Thyroid gland (tissue), 4 donors: ENCODE results near the gene FGD6. TPM values are rescaled to one million over a fixed set of nuclear protein-coding genes. Genes with fewer than 3 reads are reported as not detected.

ENCODE experiments used
- DNase-seq, 2 donors: peaks; one replicate each; pipeline ENCODE4 v3.0.0-alpha.2; 2019
- H3K27ac ChIP-seq, 3 donors: fragments of 200-600 bp; sonication (generic); 1 replicate in 2 of 3; 2 replicates in 1 of 3; pipeline ENCODE4 v1.5.1; 2016 to 2019; ENCODE audit warnings: mild to moderate bottlenecking in 1 of 3, moderate library complexity in 1 of 3
- H3K27me3 ChIP-seq: fragments of 200-600 bp; sonication (generic); one replicate; pipeline ENCODE4 v1.5.1; 2019
- H3K36me3 ChIP-seq, 2 donors: fragments of 200-600 bp; sonication (generic); one replicate each; pipeline ENCODE4 v1.5.1; 2016 to 2019
- H3K4me1 ChIP-seq, 2 donors: fragments of 200-600 bp; sonication (generic); one replicate each; pipeline ENCODE4 v1.5.1; 2017 to 2019
- H3K4me3 ChIP-seq, 3 donors: fragments of 200-600 bp; sonication (generic); replicated peaks in 1 of 3; 1 replicate in 2 of 3; 2 replicates in 1 of 3; pipeline ENCODE4 v1.5.1; 2016; ENCODE audit warnings: mild to moderate bottlenecking in 1 of 3
- H3K9me3 ChIP-seq: fragments of 200-600 bp; sonication (generic); one replicate; pipeline ENCODE4 v1.5.1; 2017
- CTCF ChIP-seq, 6 experiments: fragments of 200-600 bp in 3 of 6; fragments of 450-650 bp in 3 of 6; sonication (generic) in 3 of 6; IDR thresholded peaks; one replicate each; pipeline ENCODE4 v1.5.1; 2016 to 2019; ENCODE audit warnings: antibody characterized with exemption in 6 of 6, mild to moderate bottlenecking in 2 of 6, inconsistent platforms in 1 of 6, moderate library complexity in 1 of 6
- POLR2A ChIP-seq, 2 donors: fragments of 450-650 bp; IDR thresholded peaks; one replicate each; pipeline ENCODE4 v1.6.1; 2017; ENCODE audit warnings: antibody characterized with exemption in 2 of 2, mild to moderate bottlenecking in 2 of 2, moderate library complexity in 1 of 2
- WGBS, 2 donors: methylation state at CpG; one replicate each; pipeline ENCODE4 v1.1.5; 2017; 5-methylcytosine and 5-hydroxymethylcytosine counted together
- intact Hi-C: fragments of 100-400 bp; cut with DNase I; formaldehyde crosslinking; loops from one replicate; pipeline ENCODE4 v1.15.1; 2023
- total RNA-seq, 4 donors: library from RNA; depleted of rRNA; stranded (reverse); fragments of >200 nt; gene quantifications; one replicate each; pipeline ENCODE4 v1.2.3, GENCODE V29; 2016

The FGD6 gene
- total RNA-seq, 4 donors from 2014 or later, result 27.1 to 33.7 (median 30.8) TPM

- H3K36me3 ChIP-seq, result no peaks in the 10 kb centered on the region
- H3K27me3 ChIP-seq, result no peaks in the 10 kb centered on the region
- no peak overlapping the region for H3K27ac ChIP-seq
- WGBS, 2 donors, result 95 to 96% methylated on average over 2 of the region's 2 CpGs
- TF ChIP-seq POLR2A (IDR thresholded peaks at IDR 0.05), result no peak
- TF ChIP-seq CTCF (IDR thresholded peaks at IDR 0.05), result no peak
- intact Hi-C loops, result no loop called here
- no peak overlapping the region for H3K4me3 ChIP-seq
- H3K9me3 ChIP-seq, result no peaks in the 10 kb centered on the region
- no peak for DNase-seq
- peaks cover 0 to 9% of the 10 kb centered on the region in 2 donors for H3K4me1 ChIP-seq
These were observed 52.6 kb downstream of the FGD6 start for GRCh38 chr12:95164656-95165055.

DNA sequence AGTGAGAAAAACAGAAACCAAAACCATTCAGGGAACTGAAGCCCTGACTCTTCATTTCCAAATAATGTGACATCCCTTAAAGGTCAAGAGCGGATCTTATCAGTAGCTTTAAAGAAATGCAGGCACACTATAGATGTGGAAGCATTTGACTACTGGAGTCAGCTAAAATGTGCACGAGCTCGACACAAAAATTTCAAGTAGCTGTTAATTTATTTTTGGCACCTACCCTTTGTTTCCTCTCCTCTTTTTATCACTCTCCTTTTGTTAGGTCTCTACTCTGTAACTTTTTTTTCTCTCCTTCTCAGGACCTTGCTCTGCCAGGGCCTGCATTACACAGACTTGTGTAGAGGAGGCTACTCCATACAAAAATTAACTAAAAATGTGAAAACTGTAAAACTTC lies 58.3 kb downstream of the FGD6 start:
- no peak overlapping the region for H3K4me3 ChIP-seq
- no peak overlapping the region for H3K27ac ChIP-seq
- intact Hi-C loops, result no loop called here
- TF ChIP-seq POLR2A (IDR thresholded peaks at IDR 0.05) (no peak), CTCF (IDR thresholded peaks at IDR 0.05) (no peak)
- H3K4me1 ChIP-seq, result peaks cover 0 to 4% of the 10 kb centered on the region in 2 donors
- no peaks in the 10 kb centered on the region for H3K27me3 ChIP-seq
- H3K36me3 ChIP-seq, result no peaks in the 10 kb centered on the region
- WGBS, 2 donors, result 75 to 78% methylated on average over 3 of the region's 3 CpGs
- no peaks in the 10 kb centered on the region for H3K9me3 ChIP-seq
- DNase-seq, result no peak

- Histone ChIP-seq H3K4me1 (no peaks in the 10 kb centered on the region), H3K27ac (no peak overlapping the region), H3K27me3 (no peaks in the 10 kb centered on the region), H3K9me3 (no peaks in the 10 kb centered on the region), H3K4me3 (no peak overlapping the region), H3K36me3 (no peaks in the 10 kb centered on the region)
- 86 to 90% methylated on average over 2 of the region's 2 CpGs for WGBS, 2 donors
- no peak for TF ChIP-seq POLR2A (IDR thresholded peaks at IDR 0.05)
- no peak for TF ChIP-seq CTCF (IDR thresholded peaks at IDR 0.05)
- no peak for DNase-seq
- intact Hi-C loops, result no loop called here
These were observed 65.4 kb downstream of the FGD6 start for GRCh38 chr12:95151821-95152220.

DNA sequence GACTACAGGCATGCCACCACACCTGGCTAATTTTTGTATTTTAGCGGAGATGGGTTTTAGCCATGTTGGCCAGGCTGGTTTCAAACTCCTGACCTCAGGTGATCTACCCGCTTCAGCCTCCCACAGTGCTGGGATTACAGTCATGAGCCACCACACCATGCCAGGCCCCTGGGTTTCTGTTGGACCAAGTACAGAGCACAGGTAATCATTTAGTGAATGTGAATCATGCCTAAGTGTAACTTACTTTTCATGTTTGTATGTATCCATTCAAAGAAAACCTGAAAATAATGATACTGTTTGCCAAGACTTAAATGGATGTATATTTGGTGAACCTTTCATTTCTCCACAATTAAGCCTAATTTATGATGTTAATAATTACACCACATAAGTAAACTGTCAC lies 65.9 kb downstream of the FGD6 start:
- TF ChIP-seq CTCF (IDR thresholded peaks at IDR 0.05), result no peak
- TF ChIP-seq POLR2A (IDR thresholded peaks at IDR 0.05), result no peak
- H3K27me3 ChIP-seq, result no peaks in the 10 kb centered on the region

GRCh38 chr12:95150501-95150900 lies 66.8 kb downstream of the FGD6 start:
- Histone ChIP-seq H3K4me3 (no peak overlapping the region), H3K27me3 (no peaks in the 10 kb centered on the region), H3K4me1 (no peaks in the 10 kb centered on the region), H3K9me3 (no peaks in the 10 kb centered on the region), H3K36me3 (no peaks in the 10 kb centered on the region), H3K27ac (no peak overlapping the region)
- no peak for DNase-seq
- TF ChIP-seq POLR2A (IDR thresholded peaks at IDR 0.05) (no peak), CTCF (IDR thresholded peaks at IDR 0.05) (no peak)
- 94 to 100% methylated on average over 1 of the region's 1 CpG for WGBS, 2 donors
- intact Hi-C loops, result no loop called here

More for the DNA sequence above, 65.9 kb downstream of the FGD6 start:
- WGBS, 2 donors, result 97 to 100% methylated on average over 2 of the region's 2 CpGs
- Histone ChIP-seq H3K4me3 (no peak overlapping the region), H3K9me3 (no peaks in the 10 kb centered on the region), H3K4me1 (no peaks in the 10 kb centered on the region), H3K36me3 (no peaks in the 10 kb centered on the region), H3K27ac (no peak overlapping the region)
- intact Hi-C loops, result no loop called here
- DNase-seq, result no peak
